Activated CD4-positive, alpha-beta T cell treated with anti-CD3 and anti-CD28 coated beads, Interleukin-2, amount 10 ng/mL, durations not matched to agents 7 days and 5 days (primary cell): ENCODE results near the gene CLDN34. TPM values are rescaled to one million over a fixed set of nuclear protein-coding genes. Genes with fewer than 3 reads are reported as not detected.
A peak's percentile ranks its signal among the peaks of the same experiment; 100 is the strongest.

ENCODE experiments used
- CTCF ChIA-PET: fragments of 350-600 bp; sonication (Branson Sonifier 250); formaldehyde crosslinking; loops from one replicate; lab custom pipeline; 2021; ENCODE audit warnings: antibody characterized with exemption; lab: Charles Lee
- POLR2A ChIA-PET: fragments of 350-600 bp; sonication (Branson Sonifier 250); formaldehyde crosslinking; loops from one replicate; lab custom pipeline; 2021; ENCODE audit warnings: antibody characterized with exemption; lab: Charles Lee
- DNase-seq: peaks from one replicate; pipeline ENCODE4 v3.0.0-alpha.2; 2020
- H3K27ac Mint-ChIP-seq: one replicate; pipeline ENCODE4 v1.8.0; 2021; ENCODE audit warnings: mild to moderate bottlenecking, moderate library complexity, mixed read lengths
- H3K27me3 Mint-ChIP-seq: one replicate; pipeline ENCODE4 v1.8.0; 2021; ENCODE audit warnings: mixed read lengths
- H3K36me3 Mint-ChIP-seq: one replicate; pipeline ENCODE4 v1.8.0; 2021; ENCODE audit warnings: low read depth, mixed read lengths
- H3K4me1 Mint-ChIP-seq: one replicate; pipeline ENCODE4 v1.8.0; 2021; ENCODE audit warnings: mixed read lengths
- H3K4me3 Mint-ChIP-seq: one replicate; pipeline ENCODE4 v1.8.0; 2021; ENCODE audit warnings: mild to moderate bottlenecking, moderate library complexity, mixed read lengths
- H3K9me3 Mint-ChIP-seq: one replicate; pipeline ENCODE4 v1.8.0; 2021; ENCODE audit warnings: mixed read lengths
- total RNA-seq, 2 experiments: library from RNA; stranded (reverse); gene quantifications; one replicate each; pipeline ENCODE4 v1.2.3, GENCODE V29; 2021

Gene CLDN34
- total RNA-seq = not detected

GRCh38 chrX:9966775-9967408 lies at the start of gene CLDN34:
CLDN34 (plus strand) TSS chrX:9967358; CDS start chrX:9967358, 0 bp downstream.
- Mint-ChIP-seq H3K4me1 (no peaks in the 10 kb centered on the region), H3K36me3 (no peaks in the 10 kb centered on the region), H3K9me3 (no peaks in the 10 kb centered on the region), H3K27ac (no peak within 1 kb of the TSS), H3K4me3 (no peak within 1 kb of the TSS), H3K27me3 (peaks cover 2% of the 10 kb centered on the region)
- no peak for DNase-seq
- ChIA-PET POLR2A (no interaction called here), CTCF (no interaction called here)

GRCh38 chrX:9917861-9918260 lies 49.3 kb upstream of the CLDN34 start:
- Mint-ChIP-seq H3K9me3 (no peaks in the 10 kb centered on the region), H3K4me3 (no peak overlapping the region), H3K36me3 (no peaks in the 10 kb centered on the region), H3K27ac (no peak overlapping the region), H3K4me1 (no peaks in the 10 kb centered on the region), H3K27me3 (peaks cover 10% of the 10 kb centered on the region)
- POLR2A ChIA-PET = no interaction called here
- CTCF ChIA-PET = no interaction called here
- no peak for DNase-seq

GRCh38 chrX:9919632-9920172 lies 47.5 kb upstream of the CLDN34 start:
- H3K4me1 Mint-ChIP-seq = no peaks in the 10 kb centered on the region
- H3K27ac Mint-ChIP-seq = no peak overlapping the region
- DNase-seq = no peak
- no peaks in the 10 kb centered on the region for H3K36me3 Mint-ChIP-seq
- POLR2A ChIA-PET = no interaction called here
- no peak overlapping the region for H3K4me3 Mint-ChIP-seq
- H3K9me3 Mint-ChIP-seq = no peaks in the 10 kb centered on the region
- CTCF ChIA-PET = no interaction called here
- peaks cover 10% of the 10 kb centered on the region for H3K27me3 Mint-ChIP-seq

GRCh38 chrX:9921407-9921806 lies 45.8 kb upstream of the CLDN34 start:
- Mint-ChIP-seq H3K36me3 (no peaks in the 10 kb centered on the region), H3K27me3 (peaks cover 10% of the 10 kb centered on the region), H3K9me3 (no peaks in the 10 kb centered on the region), H3K4me1 (no peaks in the 10 kb centered on the region), H3K4me3 (no peak overlapping the region), H3K27ac (no peak overlapping the region)
- CTCF ChIA-PET = no interaction called here
- POLR2A ChIA-PET = no interaction called here
- DNase-seq = no peak

GRCh38 chrX:9923357-9923756 lies 43.8 kb upstream of the CLDN34 start:
- Mint-ChIP-seq H3K27me3 (peaks cover 10% of the 10 kb centered on the region), H3K36me3 (no peaks in the 10 kb centered on the region), H3K9me3 (no peaks in the 10 kb centered on the region), H3K27ac (no peak overlapping the region), H3K4me3 (no peak overlapping the region), H3K4me1 (no peaks in the 10 kb centered on the region)
- DNase-seq = no peak
- ChIA-PET CTCF (no interaction called here), POLR2A (no interaction called here)

GRCh38 chrX:9926002-9926401 lies 41.2 kb upstream of the CLDN34 start:
- Mint-ChIP-seq H3K27me3 (peaks cover 7% of the 10 kb centered on the region), H3K27ac (no peak overlapping the region), H3K4me1 (no peaks in the 10 kb centered on the region), H3K4me3 (no peak overlapping the region), H3K9me3 (no peaks in the 10 kb centered on the region), H3K36me3 (no peaks in the 10 kb centered on the region)
- POLR2A ChIA-PET = no interaction called here
- CTCF ChIA-PET = interaction anchor here (0.6 kb wide), 1 partner anchor 27 kb away, joined by 3 read pairs; no protein-coding TSS in a partner anchor
- DNase-seq = no peak

- H3K4me1 Mint-ChIP-seq = no peaks in the 10 kb centered on the region
- H3K27me3 Mint-ChIP-seq = peaks cover 4% of the 10 kb centered on the region
- no peaks in the 10 kb centered on the region for H3K36me3 Mint-ChIP-seq
- no peaks in the 10 kb centered on the region for H3K9me3 Mint-ChIP-seq
- H3K4me3 Mint-ChIP-seq = no peak overlapping the region
- ChIA-PET CTCF (no interaction called here), POLR2A (no interaction called here)
- DNase-seq = no peak
- no peak overlapping the region for H3K27ac Mint-ChIP-seq
These were observed 39.3 kb upstream of the CLDN34 start for GRCh38 chrX:9927698-9928482.

GRCh38 chrX:9935436-9935835 lies 31.7 kb upstream of the CLDN34 start:
- H3K4me3 Mint-ChIP-seq = no peak overlapping the region
- ChIA-PET CTCF (no interaction called here), POLR2A (no interaction called here)
- no peak for DNase-seq
- H3K27me3 Mint-ChIP-seq = no peaks in the 10 kb centered on the region
- H3K27ac Mint-ChIP-seq = no peak overlapping the region
- H3K9me3 Mint-ChIP-seq = no peaks in the 10 kb centered on the region
- no peaks in the 10 kb centered on the region for H3K36me3 Mint-ChIP-seq
- no peaks in the 10 kb centered on the region for H3K4me1 Mint-ChIP-seq

GRCh38 chrX:9937761-9938160 lies 29.4 kb upstream of the CLDN34 start:
- POLR2A ChIA-PET = no interaction called here
- CTCF ChIA-PET = interaction anchor here (1.3 kb wide), 1 partner anchor 182 kb away, joined by 3 read pairs; no protein-coding TSS in a partner anchor
- H3K27ac Mint-ChIP-seq = no peak overlapping the region
- H3K36me3 Mint-ChIP-seq = no peaks in the 10 kb centered on the region
- no peaks in the 10 kb centered on the region for H3K9me3 Mint-ChIP-seq
- peaks cover 9% of the 10 kb centered on the region for H3K4me1 Mint-ChIP-seq
- no peak for DNase-seq
- H3K27me3 Mint-ChIP-seq = peaks cover 5% of the 10 kb centered on the region
- no peak overlapping the region for H3K4me3 Mint-ChIP-seq

GRCh38 chrX:9938516-9938915 lies 28.6 kb upstream of the CLDN34 start:
- H3K4me3 Mint-ChIP-seq = no peak overlapping the region
- POLR2A ChIA-PET = no interaction called here
- no peak overlapping the region for H3K27ac Mint-ChIP-seq

GRCh38 chrX:9940421-9940820 lies 26.7 kb upstream of the CLDN34 start:
- Mint-ChIP-seq H3K27ac (no peak overlapping the region), H3K9me3 (no peaks in the 10 kb centered on the region), H3K4me3 (no peak overlapping the region), H3K36me3 (no peaks in the 10 kb centered on the region), H3K4me1 (peaks cover 13% of the 10 kb centered on the region), H3K27me3 (peaks cover 9% of the 10 kb centered on the region)
- ChIA-PET POLR2A (no interaction called here), CTCF (interaction anchor here (1.0 to 2.3 kb wide), 2 partner anchors 178 to 179 kb away, joined by 4 to 6 read pairs; no protein-coding TSS in a partner anchor)
- no peak for DNase-seq

More at GRCh38 chrX:9938516-9938915, 28.6 kb upstream of the CLDN34 start:
- no peak for DNase-seq
- peaks cover 9% of the 10 kb centered on the region for H3K27me3 Mint-ChIP-seq
- H3K4me1 Mint-ChIP-seq = peaks cover 13% of the 10 kb centered on the region
- H3K9me3 Mint-ChIP-seq = no peaks in the 10 kb centered on the region
- no peaks in the 10 kb centered on the region for H3K36me3 Mint-ChIP-seq
- CTCF ChIA-PET = no interaction called here

GRCh38 chrX:9942086-9942485 lies 25.1 kb upstream of the CLDN34 start:
- Mint-ChIP-seq H3K4me1 (peaks cover 13% of the 10 kb centered on the region), H3K27ac (no peak overlapping the region), H3K36me3 (no peaks in the 10 kb centered on the region), H3K4me3 (no peak overlapping the region), H3K27me3 (peaks cover 9% of the 10 kb centered on the region), H3K9me3 (no peaks in the 10 kb centered on the region)
- POLR2A ChIA-PET = no interaction called here
- CTCF ChIA-PET = interaction anchor here (2.3 kb wide), 1 partner anchor 178 kb away, joined by 6 read pairs; no protein-coding TSS in a partner anchor
- peak; percentile 49 for DNase-seq

GRCh38 chrX:9943420-9943819 lies 23.7 kb upstream of the CLDN34 start:
- CTCF ChIA-PET = no interaction called here
- no peak overlapping the region for H3K27ac Mint-ChIP-seq
- no peaks in the 10 kb centered on the region for H3K9me3 Mint-ChIP-seq

More at GRCh38 chrX:9943420-9943819, 23.7 kb upstream of the CLDN34 start:
- no peak for DNase-seq
- H3K4me3 Mint-ChIP-seq = no peak overlapping the region
- H3K36me3 Mint-ChIP-seq = no peaks in the 10 kb centered on the region
- peaks cover 13% of the 10 kb centered on the region for H3K4me1 Mint-ChIP-seq
- H3K27me3 Mint-ChIP-seq = peaks cover 20% of the 10 kb centered on the region
- POLR2A ChIA-PET = no interaction called here
